Small intestine (tissue), 7 donors: ENCODE measurements around the gene ANTXR1. TPM values are rescaled to one million over a fixed set of nuclear protein-coding genes. Genes with fewer than 3 reads are reported as not detected.
"Not testable (repeated sequence)": the region's sequence is repeated elsewhere in the genome, so short reads cannot be mapped to it uniquely, and the experiment has no call there.

Experiments
- DNase-seq, 2 donors: peaks; one replicate each; pipeline versions ENCODE4 v3.0.0 to v3.0.0-alpha.2; 2013
- FAIRE-seq: peaks from 2 replicates; lab custom pipeline; 2012; peaks lifted over from hg19 to GRCh38; lab: Jason Lieb, UNC
- H3K27ac ChIP-seq, 3 donors: one replicate each; pipeline ENCODE4 v1.5.1; 2013; ENCODE audit warnings: low read length in 2 of 3, mild to moderate bottlenecking in 2 of 3, control low read depth in 1 of 3, inconsistent platforms in 1 of 3, low read depth in 1 of 3, moderate library complexity in 1 of 3
- H3K27me3 ChIP-seq, 3 donors: one replicate each; pipeline ENCODE4 v1.6.1; 2013; ENCODE audit warnings: low read length in 3 of 3, inconsistent platforms in 1 of 3; ENCODE audit not compliant: control insufficient read depth in 3 of 3, insufficient read depth in 3 of 3
- H3K36me3 ChIP-seq, 3 donors: one replicate each; pipeline ENCODE4 v1.6.1; 2013; ENCODE audit warnings: low read length in 3 of 3, inconsistent platforms in 1 of 3, low read depth in 1 of 3, mild to moderate bottlenecking in 1 of 3, moderate library complexity in 1 of 3; ENCODE audit not compliant: control insufficient read depth in 3 of 3, insufficient read depth in 2 of 3
- H3K4me1 ChIP-seq, 3 donors: one replicate each; pipeline ENCODE4 v1.6.1; 2013; ENCODE audit warnings: low read length in 2 of 3, inconsistent platforms in 1 of 3, low read depth in 1 of 3, mild to moderate bottlenecking in 1 of 3, moderate library complexity in 1 of 3; ENCODE audit not compliant: control insufficient read depth in 3 of 3, insufficient read depth in 2 of 3
- H3K4me3 ChIP-seq, 3 donors: one replicate each; pipeline ENCODE4 v1.5.1; 2013; ENCODE audit warnings: low read length in 3 of 3, control low read depth in 1 of 3, inconsistent platforms in 1 of 3, low read depth in 1 of 3, mild to moderate bottlenecking in 1 of 3, moderate library complexity in 1 of 3
- H3K9me3 ChIP-seq, 2 donors: one replicate each; pipeline ENCODE4 v1.6.1; 2013; ENCODE audit warnings: low read depth in 1 of 2, low read length in 1 of 2; ENCODE audit not compliant: control insufficient read depth in 2 of 2, insufficient read depth in 1 of 2
- WGBS, 3 donors: extraction: QIAGEN DNeasy Blood & Tissue Kit; methylation state at CpG; one replicate each; pipeline ENCODE4 v1.1.7; 2013; 5-methylcytosine and 5-hydroxymethylcytosine counted together
- polyA plus RNA-seq, 4 donors: library from polyadenylated mRNA; stranded (reverse) in 3 of 4; unstranded in 1 of 4; fragments of 200-250 nt in 3 of 4; fragments of 120-200 nt in 1 of 4; gene quantifications; one replicate each; pipeline versions ENCODE4 v1.2.1 to v1.2.3, GENCODE V29; 2013
- donor health status: healthy with polysubstance abuse.
- donor health status: control.
- donor health status: control.
- donor health status: Bipolar disorder and iron deficiency.
- donor health status: healthy.

ANTXR1 gene
- polyA plus RNA-seq, 4 donors: 0.22 to 13.0 (median 7.2) TPM

GRCh38 chr2:69259994-69260591, 247.1 kb downstream of the ANTXR1 start:
- H3K27me3 ChIP-seq, H3K36me3 ChIP-seq, H3K4me3 ChIP-seq, DNase-seq, H3K4me1 ChIP-seq, H3K27ac ChIP-seq, FAIRE-seq: not testable (repeated sequence)
- peaks cover 0 to 22% of the 10 kb centered on the region in 2 donors for H3K9me3 ChIP-seq
- WGBS, 3 donors: 86 to 89% (median 87%) methylated on average over 12 of the region's 12 CpGs

GRCh38 chr2:69260666-69261065, 247.7 kb downstream of the ANTXR1 start:
- Histone ChIP-seq H3K9me3 (peaks cover 0 to 22% of the 10 kb centered on the region in 2 donors), H3K36me3 (no peaks in the 10 kb centered on the region), H3K4me1 (no peaks in the 10 kb centered on the region), H3K27me3 (no peaks in the 10 kb centered on the region), H3K27ac (no peak overlapping the region), H3K4me3 (no peak overlapping the region)
- no peak for DNase-seq
- FAIRE-seq: no peak

DNA sequence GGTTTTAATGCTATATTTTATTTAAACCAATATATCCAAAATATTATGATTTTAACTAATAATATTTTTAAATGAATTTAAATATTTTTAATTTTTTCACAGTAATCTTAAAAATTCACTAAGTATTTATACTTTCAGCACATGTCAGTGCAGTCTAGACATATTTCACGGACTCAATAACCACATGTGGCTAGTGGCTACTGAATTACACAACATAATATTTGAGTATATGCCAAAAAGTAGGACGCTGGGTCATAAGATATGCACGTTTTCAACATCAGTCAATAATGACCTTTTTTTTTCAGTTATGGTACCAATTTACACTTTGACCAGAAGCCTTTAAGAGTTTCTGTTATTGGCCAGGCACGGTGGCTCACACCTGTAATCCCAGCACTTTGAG, 256.4 kb downstream of the ANTXR1 start:
- H3K4me3 ChIP-seq: no peak overlapping the region
- H3K4me1 ChIP-seq: no peaks in the 10 kb centered on the region
- no peaks in the 10 kb centered on the region for H3K36me3 ChIP-seq
- no peaks in the 10 kb centered on the region for H3K9me3 ChIP-seq
- H3K27ac ChIP-seq: no peak overlapping the region
- 53 to 79% (median 57%) methylated on average over 4 of the region's 4 CpGs for WGBS, 3 donors
- DNase-seq: no peak
- peaks cover 0 to 3% (median 2%) of the 10 kb centered on the region in 3 donors for H3K27me3 ChIP-seq
- FAIRE-seq: no peak

DNA sequence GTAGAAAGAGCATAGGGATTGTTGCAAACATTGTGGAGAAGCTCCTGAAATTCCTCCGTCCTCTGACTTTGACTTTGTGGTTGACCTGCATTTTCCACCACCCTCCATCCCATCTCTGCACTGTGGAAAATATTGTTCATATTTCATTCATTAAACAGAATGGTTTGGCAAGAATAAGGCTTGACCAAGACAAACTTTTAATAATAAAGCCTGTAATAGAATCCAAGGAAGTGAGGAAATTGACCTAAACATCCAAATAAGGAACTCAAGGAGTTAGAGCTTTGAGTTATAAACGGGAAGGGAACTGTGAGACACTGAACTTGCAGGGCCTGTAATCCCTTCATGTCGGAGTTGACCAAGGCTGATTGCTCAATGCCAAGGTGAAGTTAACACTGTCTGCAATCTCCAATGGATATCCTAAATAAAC, 258.9 kb downstream of the ANTXR1 start:
- Histone ChIP-seq H3K27me3 (peaks cover 0 to 3% (median 0%) of the 10 kb centered on the region in 3 donors), H3K9me3 (no peaks in the 10 kb centered on the region), H3K36me3 (no peaks in the 10 kb centered on the region), H3K4me1 (no peaks in the 10 kb centered on the region), H3K4me3 (no peak overlapping the region), H3K27ac (no peak overlapping the region)
- FAIRE-seq (no peak), DNase-seq (no peak)
- 42 to 60% (median 58%) methylated on average over 3 of the region's 3 CpGs for WGBS, 3 donors

- H3K27me3 ChIP-seq: peaks cover 0 to 3% (median 0%) of the 10 kb centered on the region in 3 donors
- FAIRE-seq (no peak), DNase-seq (no peak)
- 69 to 80% (median 73%) methylated on average over 9 of the region's 9 CpGs for WGBS, 3 donors
- no peaks in the 10 kb centered on the region for H3K36me3 ChIP-seq
- no peaks in the 10 kb centered on the region for H3K9me3 ChIP-seq
- H3K4me3 ChIP-seq: no peak overlapping the region
- no peaks in the 10 kb centered on the region for H3K4me1 ChIP-seq
- no peak overlapping the region for H3K27ac ChIP-seq
Measured at GRCh38 chr2:69272803-69273471, 260.0 kb downstream of the ANTXR1 start.

- H3K27me3 ChIP-seq: peaks cover 0 to 3% (median 0%) of the 10 kb centered on the region in 3 donors
- FAIRE-seq: no peak
Measured at GRCh38 chr2:69275490-69275889, 262.5 kb downstream of the ANTXR1 start.

DNA sequence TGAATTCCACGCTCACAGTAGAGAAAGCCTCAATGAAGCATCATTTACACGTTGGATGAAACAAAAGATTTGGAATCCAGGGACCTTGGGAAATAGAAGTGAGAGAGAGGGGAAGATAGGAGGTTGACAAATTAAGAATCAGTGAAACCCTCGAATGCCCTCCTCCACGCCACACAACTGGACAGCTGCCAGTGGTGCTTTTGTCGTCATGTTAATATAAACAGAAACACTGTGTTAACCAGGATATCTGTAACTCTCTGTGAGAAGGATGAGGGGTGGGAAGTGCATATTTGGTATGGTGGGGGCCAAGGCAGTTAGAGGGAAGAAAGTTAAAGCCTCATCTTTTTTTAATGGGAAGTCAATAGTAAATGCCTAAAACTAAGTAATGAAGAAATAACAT, 265.4 kb downstream of the ANTXR1 start:
- DNase-seq: no peak
- FAIRE-seq: no peak
- no peaks in the 10 kb centered on the region for H3K4me1 ChIP-seq
- H3K9me3 ChIP-seq: no peaks in the 10 kb centered on the region
- H3K36me3 ChIP-seq: no peaks in the 10 kb centered on the region
- no peaks in the 10 kb centered on the region for H3K27me3 ChIP-seq
- H3K27ac ChIP-seq: no peak overlapping the region
- WGBS, 3 donors: 49 to 53% (median 53%) methylated on average over 5 of the region's 5 CpGs
- H3K4me3 ChIP-seq: no peak overlapping the region

More at GRCh38 chr2:69275490-69275889, 262.5 kb downstream of the ANTXR1 start:
- no peaks in the 10 kb centered on the region for H3K4me1 ChIP-seq
- no peak for DNase-seq
- H3K27ac ChIP-seq: no peak overlapping the region
- WGBS, 3 donors: 84 to 95% (median 93%) methylated on average over 1 of the region's 1 CpG
- H3K9me3 ChIP-seq: no peaks in the 10 kb centered on the region
- H3K4me3 ChIP-seq: no peak overlapping the region
- no peaks in the 10 kb centered on the region for H3K36me3 ChIP-seq

DNA sequence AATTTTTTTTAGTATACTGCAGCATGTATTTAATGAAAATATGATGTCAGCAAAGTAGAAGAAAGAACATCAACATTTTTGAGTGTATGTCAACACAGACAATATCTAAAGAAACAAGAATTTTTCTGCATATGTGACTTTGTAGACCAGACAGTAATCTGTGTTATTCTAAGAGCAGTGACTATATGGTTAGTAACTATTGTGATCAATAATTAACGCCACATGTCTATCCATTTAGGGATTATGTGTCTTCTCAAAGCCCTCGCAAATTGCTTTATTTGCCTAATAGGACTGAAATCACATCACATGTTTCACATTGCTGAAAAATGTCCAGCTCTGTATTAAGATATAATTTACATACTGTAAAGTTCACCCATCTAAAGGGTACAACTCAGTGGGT, 266.2 kb downstream of the ANTXR1 start:
- H3K4me3 ChIP-seq: no peak overlapping the region
- WGBS, 3 donors: 71 to 86% (median 85%) methylated on average over 2 of the region's 2 CpGs

More for the DNA sequence above, 266.2 kb downstream of the ANTXR1 start:
- no peak for FAIRE-seq
- Histone ChIP-seq H3K27me3 (no peaks in the 10 kb centered on the region), H3K36me3 (no peaks in the 10 kb centered on the region), H3K9me3 (no peaks in the 10 kb centered on the region), H3K27ac (no peak overlapping the region), H3K4me1 (no peaks in the 10 kb centered on the region)
- DNase-seq: no peak
